Right ventricle myocardium inferior (tissue), 1 donor: ENCODE results near the gene SLAIN2. TPM values are rescaled to one million over a fixed set of nuclear protein-coding genes. Genes with fewer than 3 reads are reported as not detected.

Experiments
- ATAC-seq: fragments of 200-7000 bp; cut with Tn5 transposase; one replicate; pipeline ENCODE4 v1.9.1; 2020; ENCODE audit warnings: mild to moderate bottlenecking, moderate library complexity
- DNase-seq: peaks from one replicate; pipeline ENCODE4 v3.0.0; 2021; ENCODE audit errors: missing footprints
- intact Hi-C: fragments of 100-400 bp; cut with DNase I; formaldehyde crosslinking; loops from one replicate; pipeline ENCODE4 v1.11.0; 2022
- total RNA-seq: library from RNA; stranded (reverse); fragmentation: NEBNext Ultra II Directional; extraction: Animal tissue kit (Norgen Biotek cat#: 25700); gene quantifications from one replicate; pipeline ENCODE4 v1.2.1, GENCODE V29; 2021
- donor health status: DM: no; HTN: yes; CAD: no; lungs with severe emphysema.

The SLAIN2 gene
- total RNA-seq, 1 donor from 2014 or later, result 116 TPM

- ATAC-seq (no peak), DNase-seq (no peak)
- intact Hi-C loops, result no loop called here
Observed at GRCh38 chr4:48470137-48470536, 128.8 kb downstream of the SLAIN2 start.

DNA sequence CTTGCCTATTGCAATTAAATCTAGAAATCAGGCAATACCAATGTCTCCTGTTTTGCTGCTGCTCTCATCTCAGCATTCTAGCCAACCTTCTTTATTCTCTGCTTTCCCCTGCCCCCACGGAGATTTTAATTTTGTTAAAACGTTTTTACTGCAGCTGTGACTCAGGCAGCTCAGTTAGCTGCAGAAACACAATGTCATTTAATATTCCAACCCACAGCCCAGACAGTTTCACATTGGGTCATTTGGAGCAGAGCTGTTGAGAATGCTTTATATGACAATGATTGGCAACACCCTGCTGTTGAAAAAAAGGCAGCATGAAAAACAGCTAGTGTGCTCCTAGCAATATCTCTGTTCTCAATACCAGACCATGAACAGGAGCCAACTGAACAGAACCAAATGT, 129.2 kb downstream of the SLAIN2 start:
- ATAC-seq (no peak), DNase-seq (no peak)
- intact Hi-C loops, result no loop called here

DNA sequence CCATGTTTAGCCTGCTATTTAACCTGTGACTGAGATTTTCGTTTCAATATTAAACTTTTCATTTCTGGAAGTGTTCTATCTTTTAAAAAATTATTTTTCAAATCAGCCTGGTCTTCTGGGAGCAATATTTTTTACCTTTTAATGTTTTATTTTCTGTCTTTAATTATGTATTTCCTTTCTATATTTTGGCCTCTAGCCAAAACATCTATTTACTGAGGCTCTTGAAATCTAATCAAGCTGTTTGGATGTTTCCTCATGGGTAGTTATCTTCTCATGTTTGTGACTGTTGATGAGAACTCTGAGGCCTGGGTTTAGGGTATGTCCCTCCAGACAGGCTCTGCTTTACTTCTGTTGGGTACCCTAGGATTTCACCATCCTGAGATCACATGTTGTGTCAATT, 131.5 kb downstream of the SLAIN2 start:
- ATAC-seq (no peak), DNase-seq (no peak)
- intact Hi-C loops, result no loop called here

GRCh38 chr4:48475770-48476169, 134.4 kb downstream of the SLAIN2 start:
- ATAC-seq, result no peak
- intact Hi-C loops, result no loop called here
- DNase-seq, result no peak

Other genes with a start within 250 kb of the SLAIN2 start
- gene TXK, start 207.3 kb upstream of the SLAIN2 start, total RNA-seq, result 1.0 TPM
- gene TEC, start 71.7 kb upstream of the SLAIN2 start, total RNA-seq, result 1.3 TPM
- gene SLC10A4, start 141.8 kb downstream of the SLAIN2 start, total RNA-seq, result not detected
- gene ZAR1, start 148.7 kb downstream of the SLAIN2 start, total RNA-seq, result not detected